HK-2 (cell line): ENCODE results near the gene SLC12A4.
A peak's percentile ranks its signal among the peaks of the same experiment; 100 is the strongest.

Experiments used
- DNase-seq: peaks from one replicate; pipeline ENCODE4 v3.0.0-alpha.2; 2018; ENCODE audit not compliant: unreplicated experiment

Gene SLC12A4

DNA sequence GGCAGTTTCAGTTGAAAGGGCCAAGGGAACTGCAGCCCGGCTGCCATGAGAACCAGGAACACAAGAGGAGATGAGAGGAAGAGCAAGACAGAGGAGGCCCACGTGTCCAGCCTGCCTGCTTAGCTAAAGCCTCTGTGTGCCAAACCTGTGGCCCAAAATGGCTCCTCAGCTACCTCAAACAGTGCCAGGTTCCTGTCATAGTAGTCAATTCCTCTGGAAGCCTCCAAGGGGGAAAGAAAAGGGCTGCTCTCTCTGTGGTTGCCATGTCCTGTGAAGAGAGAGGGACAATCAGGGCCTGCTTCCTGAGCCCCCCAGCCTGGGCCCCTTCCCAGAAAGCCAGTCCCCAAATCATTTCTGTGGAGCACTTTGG lies 5.2 kb downstream of the SLC12A4 start:
- no peak for DNase-seq

DNA sequence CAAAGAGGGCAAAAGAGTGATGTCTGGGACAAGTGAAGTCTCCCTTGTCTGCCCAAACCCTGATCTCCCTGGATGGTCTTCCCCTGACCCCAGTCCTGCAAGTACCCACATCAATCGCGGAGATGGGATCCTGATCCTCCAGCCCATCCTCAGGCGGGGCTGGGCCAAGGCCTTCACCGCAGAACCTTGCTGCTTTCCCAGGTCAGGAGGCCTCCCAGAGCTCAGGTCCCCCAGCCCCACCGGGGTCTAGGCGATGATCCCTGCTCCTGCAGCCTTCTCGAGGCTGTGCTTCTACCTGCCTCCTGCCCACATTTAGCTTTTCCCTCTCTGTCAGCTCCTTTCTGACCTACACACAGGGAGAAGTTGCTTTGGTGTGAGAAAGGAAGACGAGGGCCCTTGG lies 6.3 kb downstream of the SLC12A4 start:
- no peak for DNase-seq

DNA sequence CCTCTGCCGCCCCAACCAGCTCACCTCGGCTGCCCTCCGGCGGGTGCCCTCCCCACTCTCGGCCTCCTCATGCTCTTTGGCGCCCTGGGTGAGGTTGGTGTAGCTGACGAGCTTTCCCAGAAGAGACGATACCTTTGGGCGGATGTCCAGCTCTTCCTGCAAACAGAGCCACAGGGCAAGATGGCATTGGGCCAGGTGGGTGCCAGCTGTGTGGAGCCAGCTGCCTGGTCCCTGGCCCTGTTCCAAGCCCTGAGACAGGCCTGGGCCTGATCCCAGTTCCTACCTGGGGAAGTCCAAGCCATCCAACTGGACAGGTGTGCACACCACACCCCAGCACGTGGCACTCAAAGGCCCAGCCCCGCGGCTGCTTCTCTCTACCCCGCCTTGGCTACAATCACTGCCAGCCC lies 6.9 kb downstream of the SLC12A4 start:
- no peak for DNase-seq

DNA sequence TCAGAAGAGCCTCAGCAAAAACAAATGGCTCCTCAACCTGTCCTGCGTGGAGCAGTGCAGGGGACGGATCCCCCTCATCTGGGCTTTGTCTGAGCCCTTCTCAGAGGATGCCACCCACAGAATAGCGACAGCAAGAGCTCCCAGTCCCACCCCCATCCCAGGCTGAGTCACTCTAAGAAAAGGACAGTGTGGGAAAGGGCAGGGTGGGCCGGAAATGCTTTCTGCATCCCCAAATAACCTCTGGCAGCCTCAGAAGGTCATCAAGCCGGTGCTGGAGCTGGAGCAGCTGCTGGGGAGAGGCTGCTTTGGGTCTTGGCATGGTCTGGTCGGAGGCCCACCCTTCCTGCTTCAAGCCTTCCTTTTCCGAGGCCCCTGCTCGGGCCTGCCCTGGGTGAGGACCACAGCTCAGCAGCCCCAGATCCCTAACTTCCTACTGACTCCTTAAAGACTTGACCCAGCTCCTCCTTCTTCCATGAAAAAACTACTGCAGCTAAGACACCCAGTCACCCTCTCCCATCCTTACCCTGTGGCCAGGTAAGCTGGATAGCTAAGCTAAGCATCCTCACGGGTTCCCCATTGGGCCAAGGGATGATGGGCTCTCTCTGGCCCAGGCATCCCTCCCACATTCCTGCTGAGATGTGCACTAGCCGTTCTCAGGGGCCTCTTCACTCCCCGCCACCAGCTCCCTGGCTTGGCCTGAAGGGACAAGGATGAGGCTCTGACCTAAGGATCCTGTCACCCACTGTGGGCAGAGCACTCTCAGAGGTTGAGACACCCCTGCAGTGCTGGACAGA lies 8.7 kb downstream of the SLC12A4 start:
- DNase-seq: no peak

DNA sequence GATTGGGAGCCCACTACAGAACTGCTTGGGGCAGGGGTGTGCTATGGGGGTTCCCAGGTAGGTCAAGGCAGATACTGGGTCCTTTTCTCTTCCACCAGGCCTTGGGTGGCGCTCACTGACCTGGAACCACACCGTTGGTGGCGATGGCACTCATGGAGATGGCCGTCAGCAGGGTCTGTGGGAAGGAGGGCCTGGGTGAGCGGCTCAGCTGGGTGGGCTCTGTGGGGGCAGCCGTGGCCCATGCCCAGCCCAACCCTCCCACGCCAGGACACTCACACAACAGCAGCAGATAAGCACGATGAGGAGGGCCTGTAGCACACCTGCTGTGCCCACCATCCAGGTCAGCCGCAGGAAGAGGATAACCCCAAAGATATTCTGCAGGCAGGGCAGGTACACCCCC lies 10.8 kb downstream of the SLC12A4 start:
- DNase-seq: no peak

DNA sequence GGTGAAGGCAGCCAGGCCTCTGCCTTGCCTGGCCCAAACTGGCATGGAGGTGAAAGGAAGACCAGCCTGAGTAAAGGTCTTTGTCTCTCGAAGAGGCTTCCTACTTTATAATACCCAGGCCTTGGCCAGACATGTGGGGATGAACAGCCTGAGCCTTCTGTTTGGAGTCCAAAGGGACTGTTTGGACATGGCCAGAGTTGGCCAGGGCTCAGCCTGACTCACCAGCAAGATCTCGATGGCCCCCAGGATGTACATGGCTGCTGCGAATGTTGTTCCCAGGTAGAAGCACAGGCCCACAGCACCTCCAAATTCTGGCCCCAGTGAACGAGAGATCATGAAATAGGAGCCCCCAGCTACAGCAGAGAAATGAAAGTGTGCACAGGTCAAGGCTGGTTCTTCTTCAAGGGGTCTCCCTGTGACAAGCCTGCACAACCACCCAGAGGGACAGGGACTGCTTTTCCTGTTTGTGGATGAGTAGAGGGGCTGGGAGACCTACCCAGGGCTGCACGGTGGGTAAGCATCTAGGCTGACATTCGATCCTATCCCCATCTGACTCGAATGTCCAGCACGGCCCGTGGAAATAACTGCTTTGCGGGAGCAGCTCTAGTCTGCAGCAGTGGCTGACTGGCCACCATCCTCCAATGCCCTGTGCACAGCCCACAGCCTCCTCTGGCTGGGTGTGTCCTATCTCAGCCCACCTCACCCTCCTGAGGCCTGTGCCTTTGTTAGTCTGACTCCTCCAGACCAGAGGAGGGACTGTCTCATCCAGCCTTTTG lies 13.8 kb downstream of the SLC12A4 start:
- no peak for DNase-seq

DNA sequence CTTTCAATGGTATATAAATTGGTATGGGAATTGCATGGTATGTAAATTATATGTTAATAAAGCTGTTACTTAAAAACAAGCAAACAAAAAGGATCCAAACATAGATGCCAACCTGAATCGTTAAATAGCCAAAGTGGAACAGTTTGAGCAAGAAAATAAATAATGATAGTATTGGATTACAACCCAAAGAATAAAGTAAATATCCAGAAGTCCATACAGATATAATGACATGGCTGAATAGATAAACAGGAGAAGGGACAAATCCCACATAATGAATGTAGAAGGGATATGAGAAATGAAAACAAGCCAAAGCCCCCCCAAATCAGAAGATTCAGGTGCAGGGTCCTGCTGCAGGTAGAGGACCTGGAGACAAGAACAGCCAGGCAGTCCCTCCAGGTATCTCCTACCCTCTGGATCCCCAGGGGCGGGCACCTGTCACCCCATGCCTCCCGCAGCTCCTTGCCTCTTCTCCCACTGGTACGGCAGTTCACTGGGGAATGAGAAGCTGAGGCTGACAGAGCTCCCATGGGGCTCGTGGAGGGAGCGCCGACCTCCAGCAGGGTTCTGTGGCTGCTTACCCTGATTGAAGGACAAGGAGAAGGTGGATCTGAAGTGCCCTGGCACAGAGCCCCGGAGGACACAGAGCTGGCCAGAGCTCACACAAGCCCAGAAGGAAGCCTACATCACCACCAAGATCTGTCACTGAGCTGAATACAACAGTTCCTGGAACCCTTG lies 14.6 kb downstream of the SLC12A4 start:
- DNase-seq: no peak

DNA sequence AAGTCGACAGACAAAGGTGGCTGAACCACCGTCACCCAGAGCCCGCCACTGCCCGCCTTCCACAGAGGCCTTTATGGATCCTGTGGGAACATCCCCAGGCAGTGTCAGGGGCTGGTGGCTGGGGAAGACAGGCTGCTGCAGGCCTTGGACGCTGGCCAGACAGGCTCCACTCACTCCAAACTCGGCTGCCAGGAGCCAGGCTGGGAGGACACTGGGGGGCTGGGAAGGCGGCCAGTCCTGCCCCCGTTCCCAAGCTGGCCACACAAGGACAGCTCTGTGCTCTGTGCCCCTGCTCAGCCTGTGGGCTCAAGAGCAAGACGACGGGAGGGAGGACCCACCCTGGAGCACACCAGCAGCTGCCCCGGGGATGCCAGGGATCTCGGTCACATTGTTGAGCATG lies 17.0 kb downstream of the SLC12A4 start:
- DNase-seq: no peak

DNA sequence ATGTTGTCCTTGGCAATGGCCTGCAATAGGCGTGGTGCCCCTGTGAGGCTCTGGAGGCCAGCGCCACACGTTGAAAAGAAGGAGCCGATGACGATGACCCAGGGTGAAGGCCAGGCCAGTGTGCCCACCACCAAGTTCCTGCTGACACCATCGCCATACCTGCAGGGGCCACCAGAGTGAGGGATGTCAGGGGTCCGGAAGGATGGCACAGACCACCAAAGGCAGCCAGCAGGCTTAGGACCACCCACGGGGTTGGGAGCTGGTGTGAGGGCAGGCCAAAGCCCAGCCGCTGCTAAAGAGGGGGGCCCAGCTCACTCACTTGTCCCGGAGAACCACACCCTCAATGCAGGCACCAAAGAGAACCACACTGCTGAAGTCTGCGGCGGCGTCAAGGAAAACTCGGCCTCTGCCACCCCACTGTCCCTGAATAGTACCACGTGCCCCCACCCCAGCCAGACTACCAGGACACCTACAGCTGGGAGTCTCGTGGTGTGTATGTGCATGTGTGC lies 18.0 kb downstream of the SLC12A4 start:
- DNase-seq: no peak

DNA sequence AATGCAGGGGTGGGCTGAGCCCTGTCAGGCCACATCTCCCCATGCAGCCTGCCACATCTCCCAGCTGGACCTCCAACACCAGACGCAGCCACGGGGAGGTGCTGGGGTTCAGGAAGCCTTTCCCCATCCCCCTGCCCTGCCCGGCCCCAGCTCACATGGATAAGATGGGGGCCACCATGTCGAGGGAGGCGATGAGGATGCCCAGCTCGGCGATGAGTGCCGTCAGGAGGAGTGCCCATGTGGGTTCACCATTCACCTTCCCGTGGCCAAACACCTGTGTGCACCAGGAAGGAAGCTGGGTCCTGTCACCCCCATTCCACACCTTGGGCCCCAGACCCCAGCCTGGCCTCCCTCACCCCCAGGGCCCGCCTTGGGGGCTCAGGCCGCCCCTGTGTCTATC lies 18.8 kb downstream of the SLC12A4 start:
- DNase-seq: no peak

DNA sequence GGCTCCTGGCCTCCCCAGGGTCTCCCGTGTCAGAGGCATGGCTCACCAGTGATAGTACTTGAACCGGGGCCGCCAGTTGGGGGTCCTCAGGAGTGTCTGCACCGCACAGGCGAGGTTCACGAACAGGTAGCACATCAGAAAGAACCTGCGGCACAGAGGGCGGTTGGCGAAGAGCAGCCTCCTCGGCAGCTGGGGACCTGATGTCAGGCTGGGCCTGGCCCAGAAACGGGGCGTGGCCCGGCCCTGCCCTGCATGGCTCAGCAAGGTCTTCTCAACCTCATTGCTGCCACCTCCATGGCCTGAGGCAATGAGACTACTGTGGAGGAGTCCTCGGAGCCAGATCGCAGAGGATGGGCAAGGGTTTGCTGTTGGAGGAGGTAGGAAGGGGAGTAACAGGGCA lies 20.4 kb downstream of the SLC12A4 start:
- DNase-seq: no peak

DNA sequence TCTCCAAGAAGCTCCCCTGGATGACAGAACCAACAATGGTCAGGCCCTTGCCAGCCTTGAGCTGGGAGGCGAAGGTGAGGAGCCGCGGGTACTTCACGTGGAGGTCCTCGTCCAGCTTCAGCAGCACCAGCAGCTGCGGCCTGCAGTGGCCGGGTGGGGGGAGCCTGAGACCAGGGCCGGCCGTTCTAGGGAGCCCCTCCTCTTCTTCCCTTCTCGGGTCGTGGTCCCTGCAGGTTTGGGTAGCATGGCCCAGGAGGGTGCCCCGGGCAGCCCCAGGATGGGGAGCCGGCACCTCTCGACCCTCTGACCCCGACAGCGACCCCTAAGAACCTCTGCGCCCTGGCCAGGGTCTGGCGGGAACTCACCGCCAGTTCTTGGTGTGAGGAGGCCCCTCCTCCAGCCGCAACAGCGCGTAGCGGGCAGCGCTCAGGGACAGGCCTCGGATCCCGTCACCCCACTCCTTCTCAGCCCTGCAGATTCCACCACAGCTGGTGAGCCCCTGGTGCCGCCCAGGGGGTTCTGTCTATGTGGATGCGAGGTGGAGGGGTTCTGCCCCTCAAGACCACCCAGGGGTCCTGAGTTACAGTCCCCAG lies 21.4 kb downstream of the SLC12A4 start:
- no peak for DNase-seq

DNA sequence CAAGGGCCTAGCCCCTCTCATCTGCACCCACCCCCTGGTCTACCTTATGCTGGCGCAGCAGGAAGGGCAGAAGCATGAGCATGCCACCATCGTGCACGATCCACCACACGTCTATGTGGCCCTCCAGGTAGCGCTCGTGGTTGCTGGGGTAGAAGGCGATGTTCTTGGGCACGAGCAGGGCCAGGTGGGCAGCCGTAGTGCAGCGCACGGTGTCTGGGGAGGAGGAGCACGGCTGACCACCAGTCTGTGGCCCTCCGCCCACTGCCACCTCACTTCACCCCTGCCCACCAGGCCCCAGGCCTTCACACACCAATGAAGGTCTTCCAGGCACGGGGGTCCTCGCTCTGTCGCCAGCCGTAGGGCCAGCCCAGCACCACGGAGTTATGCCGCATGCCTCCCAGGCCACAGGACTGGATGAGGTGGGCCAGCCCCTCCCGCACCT lies 22.3 kb downstream of the SLC12A4 start:
- DNase-seq: no peak

DNA sequence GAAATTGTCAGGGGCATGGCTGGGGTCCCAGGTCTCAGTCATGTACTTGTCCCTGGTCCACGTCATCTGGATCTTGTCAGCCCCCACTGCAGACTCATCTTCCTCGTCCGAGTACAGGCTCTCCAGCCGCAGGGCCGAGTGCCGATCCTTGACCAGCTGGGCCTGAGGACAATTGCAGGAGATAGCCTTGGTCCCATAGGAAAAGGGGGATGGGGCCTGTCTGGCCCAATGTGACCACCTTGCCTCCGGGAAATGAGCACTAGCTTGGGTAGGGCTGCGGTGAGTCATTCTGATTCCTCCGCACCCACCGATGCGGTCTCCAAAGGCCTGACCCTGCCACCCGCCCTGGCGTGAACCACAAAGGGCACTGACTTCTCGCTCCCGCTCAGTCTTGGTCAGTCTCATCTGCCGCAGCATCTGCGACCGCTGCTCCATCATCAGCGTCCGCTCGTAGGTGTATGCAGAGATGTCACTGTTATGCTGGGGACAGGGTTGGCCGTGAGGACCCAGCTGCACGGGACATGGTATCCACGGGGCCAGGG lies 23.0 kb downstream of the SLC12A4 start:
- DNase-seq: no peak

DNA sequence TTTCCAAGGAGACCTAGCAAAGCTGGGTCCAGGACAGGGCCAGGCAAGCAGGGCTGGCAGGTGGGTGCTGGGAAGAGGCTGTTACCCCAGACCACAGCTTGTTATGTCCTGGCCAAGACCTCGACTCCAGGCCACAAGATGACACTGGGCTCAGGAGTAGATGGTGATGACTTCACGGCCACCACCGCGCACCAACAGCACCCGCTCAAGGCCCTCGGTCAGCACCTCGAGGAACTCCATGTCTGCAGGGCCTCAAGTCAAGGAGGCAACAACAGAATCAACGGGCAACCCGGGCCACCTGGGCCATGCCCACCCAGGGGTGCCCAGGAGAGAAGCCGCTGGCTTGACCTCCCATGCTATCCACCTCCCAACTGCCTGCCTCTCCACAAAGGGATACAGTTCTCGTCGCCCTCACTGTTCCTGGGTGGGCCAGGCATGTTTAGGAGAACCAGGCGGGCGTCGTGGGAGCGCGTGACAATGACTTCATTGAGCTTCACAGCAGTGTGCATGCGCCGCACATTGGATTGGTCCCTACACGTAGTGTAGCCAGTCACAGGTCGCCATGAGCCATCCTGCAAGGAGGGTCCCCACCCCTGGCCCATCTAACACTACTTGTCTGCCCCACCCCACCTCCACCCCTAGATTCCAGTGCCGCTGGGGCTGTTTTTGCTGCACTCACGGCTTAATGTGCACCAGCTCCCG lies 23.6 kb downstream of the SLC12A4 start:
- DNase-seq: no peak

DNA sequence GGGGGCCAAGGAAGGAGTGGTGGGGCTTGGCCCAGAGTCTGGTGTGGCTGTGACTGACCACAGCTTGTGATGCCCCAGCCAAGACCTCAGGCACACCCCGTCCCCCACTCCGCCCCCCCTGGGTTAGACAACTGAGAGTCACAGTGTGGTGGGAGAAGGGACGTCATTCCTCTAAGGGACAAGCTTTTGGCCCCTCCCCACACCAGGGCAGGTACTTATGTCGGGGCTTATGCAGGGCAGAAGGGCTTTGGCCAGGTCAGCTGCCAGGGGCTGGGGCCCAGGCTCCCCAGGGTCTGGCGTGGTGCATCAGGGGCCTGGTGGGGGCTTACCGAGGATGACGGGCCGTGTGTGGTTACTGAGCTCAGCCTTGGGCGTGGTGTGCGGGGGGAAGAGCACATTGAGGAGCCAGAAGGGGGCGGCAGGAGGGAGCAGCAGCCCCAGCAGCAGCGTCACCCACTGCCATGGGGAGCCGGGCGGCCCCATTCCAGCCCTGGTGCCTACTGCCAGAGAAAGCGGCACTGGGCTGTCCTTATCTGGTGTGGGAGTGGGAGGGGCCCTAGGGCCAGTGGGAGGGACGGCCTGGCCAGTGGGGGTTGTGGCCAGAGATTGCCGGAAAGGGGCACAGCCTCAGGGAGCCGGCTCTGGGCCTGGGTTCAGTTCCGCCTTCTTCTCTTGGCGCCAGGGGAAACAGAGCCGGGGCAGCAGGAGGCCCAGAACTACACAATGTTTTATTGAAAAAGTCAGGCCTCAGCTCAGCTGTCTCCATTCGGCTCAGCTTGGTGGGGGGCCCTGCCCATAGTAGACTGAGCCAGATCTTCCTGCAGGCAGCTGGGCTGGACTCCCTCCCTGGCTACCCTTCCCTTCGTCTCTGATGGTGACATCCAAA lies 24.6 kb downstream of the SLC12A4 start, which contains the start of gene LCAT:
LCAT (minus strand) TSS at position 502 of the 886 bp plus-strand sequence; CDS start at position 483, 19 bp downstream.
- no peak for DNase-seq

DNA sequence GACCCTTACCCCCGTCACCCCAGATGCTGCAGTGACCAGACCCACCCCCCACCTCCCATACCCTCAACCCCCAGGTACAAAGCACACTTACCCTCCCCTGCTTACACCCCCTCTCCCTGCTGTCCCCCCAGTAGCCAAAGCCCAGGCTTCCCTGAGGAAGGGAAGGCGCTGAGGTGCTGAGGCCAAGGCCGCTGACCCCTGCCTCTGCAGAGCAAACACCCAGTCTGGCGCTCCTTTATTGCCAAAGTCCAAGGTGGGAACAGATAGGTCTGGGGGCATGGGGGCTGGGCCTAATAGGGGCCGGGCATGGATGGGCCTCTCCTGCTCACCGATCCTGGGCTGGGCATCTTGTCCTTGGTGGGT lies 25.2 kb downstream of the SLC12A4 start:
- no peak for DNase-seq

DNA sequence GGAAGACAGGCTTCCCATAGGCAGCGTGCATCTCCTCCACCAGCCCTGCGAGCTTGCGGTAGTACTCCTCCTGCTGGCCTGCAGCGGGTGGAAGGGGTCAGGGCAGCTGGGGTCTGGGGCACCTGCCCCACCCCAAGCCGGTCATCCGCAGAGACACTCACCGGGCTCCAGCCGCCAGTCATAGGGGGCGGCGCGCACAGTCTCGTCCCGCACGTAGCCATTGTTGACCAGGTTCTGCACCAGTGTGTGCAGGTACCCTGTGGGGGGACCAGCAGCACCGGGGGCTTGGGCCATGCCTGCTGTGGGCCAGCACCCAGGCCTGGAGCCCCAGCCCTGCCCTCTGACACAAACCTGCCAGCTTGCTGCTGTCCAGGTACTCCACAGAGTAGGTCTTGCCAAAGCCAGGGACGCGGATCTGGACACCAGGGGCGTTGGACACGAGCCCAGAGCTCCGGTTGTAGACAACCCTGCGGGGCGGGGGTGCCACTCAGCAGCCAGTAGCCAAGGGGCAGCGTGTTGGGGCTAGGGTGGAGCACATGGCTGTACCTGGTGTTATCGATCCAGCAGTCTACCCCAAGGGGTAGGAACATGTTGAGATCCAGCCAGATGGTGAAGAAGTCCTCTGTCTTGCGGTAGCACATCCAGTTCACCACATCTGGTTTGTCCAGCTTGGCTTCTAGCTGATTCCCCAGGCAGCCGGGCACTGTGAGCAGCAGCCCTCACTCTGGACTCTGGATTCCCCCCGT lies 25.8 kb downstream of the SLC12A4 start:
- DNase-seq: no peak

DNA sequence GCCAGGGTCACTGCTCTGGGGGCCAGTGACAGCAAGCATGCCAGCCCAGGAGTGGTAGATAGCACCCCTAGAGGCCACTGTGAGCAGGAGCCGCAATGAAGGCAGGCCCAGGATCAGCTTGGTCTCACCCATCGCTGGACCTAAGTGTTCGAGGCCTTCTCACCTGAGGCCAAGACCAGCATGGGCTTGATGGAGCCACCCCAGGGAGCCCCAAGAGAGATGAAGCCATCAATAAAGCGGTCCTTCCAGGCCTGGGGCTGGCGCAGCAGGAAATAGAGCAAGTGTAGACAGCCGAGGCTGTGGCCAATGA lies 26.3 kb downstream of the SLC12A4 start:
- DNase-seq: peak; percentile 57
